ENCODE data around the gene USP24.
A peak's percentile ranks its signal among the peaks of the same experiment; 100 is the strongest.
"Not testable (repeated sequence)": the region's sequence is repeated elsewhere in the genome, so short reads cannot be mapped to it uniquely, and the experiment has no call there.

The USP24 gene

GRCh38 chr1:55150880-55151588 lies 64.1 kb downstream of the USP24 start:
- DNase-seq = no peak

- no peak for DNase-seq
These were observed 66.5 kb downstream of the USP24 start for GRCh38 chr1:55148676-55149075.

- DNase-seq = no peak
These were observed 67.6 kb downstream of the USP24 start for GRCh38 chr1:55147524-55147923.

- no peak for DNase-seq
These were observed 68.4 kb downstream of the USP24 start for GRCh38 chr1:55146781-55147180.

- no peak for DNase-seq
These were observed 70.3 kb downstream of the USP24 start for GRCh38 chr1:55144886-55145285.

GRCh38 chr1:55143684-55144083 lies 71.5 kb downstream of the USP24 start:
- no peak for DNase-seq

GRCh38 chr1:55141295-55141893 lies 73.8 kb downstream of the USP24 start:
- DNase-seq = no peak

GRCh38 chr1:55140546-55140983 lies 74.6 kb downstream of the USP24 start:
- peak; percentile 33 for DNase-seq

GRCh38 chr1:55140137-55140536 lies 75.0 kb downstream of the USP24 start:
- no peak for DNase-seq

GRCh38 chr1:55138823-55139222 lies 76.3 kb downstream of the USP24 start:
- no peak for DNase-seq

GRCh38 chr1:55134152-55134808 lies 80.9 kb downstream of the USP24 start:
- DNase-seq = no peak

- no peak for DNase-seq
These were observed 83.4 kb downstream of the USP24 start for GRCh38 chr1:55131801-55132200.

- DNase-seq = no peak
These were observed 83.9 kb downstream of the USP24 start for GRCh38 chr1:55131218-55131617.

GRCh38 chr1:55129194-55129728 lies 85.9 kb downstream of the USP24 start:
- DNase-seq = no peak

- no peak for DNase-seq
These were observed 86.7 kb downstream of the USP24 start for GRCh38 chr1:55128418-55128995.

GRCh38 chr1:55127827-55128343 lies 87.3 kb downstream of the USP24 start:
- no peak for DNase-seq

- DNase-seq = no peak
These were observed 90.7 kb downstream of the USP24 start for GRCh38 chr1:55124470-55124869.

GRCh38 chr1:55120538-55120937 lies 94.6 kb downstream of the USP24 start:
- no peak for DNase-seq

GRCh38 chr1:55118651-55119329 lies 96.4 kb downstream of the USP24 start:
- no peak for DNase-seq

- no peak for DNase-seq
These were observed 97.2 kb downstream of the USP24 start for GRCh38 chr1:55117941-55118340.

GRCh38 chr1:55109005-55109404 lies 106.2 kb downstream of the USP24 start:
- not testable (repeated sequence) for DNase-seq

- no peak for DNase-seq
These were observed 108.1 kb downstream of the USP24 start for GRCh38 chr1:55107101-55107500.

- no peak for DNase-seq
These were observed 111.3 kb downstream of the USP24 start for GRCh38 chr1:55103891-55104290.

Measured in NCI-H1436 treated with DMSO at 0.1 percent for 48 hours (cell line).